SH-SY5Y (cell line): ENCODE results near the gene CYREN.

Source experiments
- GATA2 ChIP-seq: IDR thresholded peaks from 2 replicates; pipeline ENCODE4 v1.6.1; 2011; ENCODE audit warnings: mild to moderate bottlenecking, low read depth, low read length
- GATA3 ChIP-seq: IDR thresholded peaks from 2 replicates; pipeline ENCODE4 v1.6.1; 2011; ENCODE audit warnings: low read depth, mild to moderate bottlenecking, low read length, moderate library complexity

- TF ChIP-seq GATA2, result no peak
- no peak for TF ChIP-seq GATA3
Observed at GRCh38 chr7:135213831-135214230, 43.3 kb upstream of the CYREN start.
